Endothelial cell of umbilical vein (primary cell): ENCODE measurements around the gene EP400. TPM values are rescaled to one million over a fixed set of nuclear protein-coding genes. Genes with fewer than 3 reads are reported as not detected.

Experiments
- BruUV-seq: library from RNA; stranded (reverse); fragments of 400-500 nt; replicated peaks from 2 replicates; lab custom pipeline; 2021; lab: Mats Ljungman, UMichigan
- CTCF ChIA-PET: fragments of 300-600, 350-600 bp; sonication (Branson Sonifier 250); formaldehyde crosslinking; loops from one replicate; lab custom pipeline; 2021; ENCODE audit warnings: antibody characterized with exemption, inconsistent platforms; lab: Charles Lee
- POLR2A ChIA-PET: fragments of 300-600, 350-600 bp; sonication (Branson Sonifier 250); formaldehyde crosslinking; loops from one replicate; lab custom pipeline; 2021; ENCODE audit warnings: antibody characterized with exemption, inconsistent platforms; lab: Charles Lee
- DNase-seq: peaks from one replicate; pipeline ENCODE4 v3.0.0-alpha.2; 2011; ENCODE audit warnings: low read depth, low spot score
- FAIRE-seq: peaks from 2 replicates; lab custom pipeline; 2011; peaks lifted over from hg19 to GRCh38; lab: Jason Lieb, UNC
- H2AFZ ChIP-seq: 2 replicates; pipeline ENCODE4 v1.6.0; 2012; ENCODE audit warnings: low read depth, low read length, control low read depth, inconsistent platforms
- H3K27ac ChIP-seq: 2 replicates; pipeline ENCODE4 v1.5.1; 2011; ENCODE audit warnings: low read depth, mild to moderate bottlenecking, control low read depth, low read length, moderate library complexity; ENCODE audit not compliant: insufficient read depth
- H3K27me3 ChIP-seq, 2 experiments: 2 replicates each; pipeline versions ENCODE4 v1.6.0 to v1.6.1; 2011; ENCODE audit warnings: low read length in 2 of 2, mixed read lengths in 1 of 2; ENCODE audit not compliant: control insufficient read depth in 2 of 2, insufficient read depth in 2 of 2
- H3K36me3 ChIP-seq, 2 experiments: 2 replicates in 1 of 2; 3 replicates in 1 of 2; pipeline ENCODE4 v1.5.1; 2011; ENCODE audit warnings: low read length in 2 of 2, mild to moderate bottlenecking in 1 of 2, moderate library complexity in 1 of 2; ENCODE audit not compliant: control insufficient read depth in 2 of 2, insufficient read depth in 2 of 2; ENCODE audit errors: extremely low read depth in 1 of 2
- H3K4me1 ChIP-seq: 3 replicates; pipeline ENCODE4 v1.5.1; 2011; ENCODE audit warnings: mild to moderate bottlenecking, low read length; ENCODE audit not compliant: control insufficient read depth, insufficient read depth; ENCODE audit errors: extremely low read depth
- H3K4me2 ChIP-seq: 2 replicates; pipeline ENCODE4 v1.6.1; 2011; ENCODE audit warnings: low read length, control low read depth, mixed read lengths; ENCODE audit not compliant: insufficient read depth
- H3K4me3 ChIP-seq, 3 experiments: fragments of 200-600 bp in 1 of 3; sonication (generic), shearing (Covaris generic) in 1 of 3; replicated peaks in 1 of 3; 2 replicates each; pipeline ENCODE4 v1.5.1; 2011 to 2016; ENCODE audit warnings: control low read depth in 3 of 3, low read length in 3 of 3, mild to moderate bottlenecking in 2 of 3, inconsistent platforms in 1 of 3, low read depth in 1 of 3, moderate library complexity in 1 of 3; ENCODE audit not compliant: insufficient read depth in 1 of 3
- H3K79me2 ChIP-seq: 2 replicates; pipeline ENCODE4 v1.6.0; 2012; ENCODE audit warnings: low read length, inconsistent platforms; ENCODE audit not compliant: control insufficient read depth, insufficient read depth
- H3K9ac ChIP-seq: replicated peaks from 2 replicates; pipeline ENCODE3; 2011; ENCODE audit warnings: low read length, control low read depth; ENCODE audit not compliant: insufficient read depth; ENCODE audit errors: extremely low read depth
- H3K9me1 ChIP-seq: replicated peaks from 3 replicates; pipeline ENCODE4 v1.6.0; 2011; ENCODE audit warnings: mild to moderate bottlenecking, low read length; ENCODE audit not compliant: control insufficient read depth, insufficient read depth; ENCODE audit errors: extremely low read depth
- H3K9me3 ChIP-seq: replicated peaks from 2 replicates; pipeline ENCODE4 v1.5.1; 2012; ENCODE audit warnings: low read length, inconsistent platforms; ENCODE audit not compliant: control insufficient read depth, insufficient read depth
- H4K20me1 ChIP-seq: replicated peaks from 2 replicates; pipeline ENCODE3; 2011; ENCODE audit warnings: mild to moderate bottlenecking, low read length; ENCODE audit not compliant: control insufficient read depth, insufficient read depth; ENCODE audit errors: extremely low read depth
- CTCF ChIP-seq, 2 donors: IDR thresholded peaks; 1 replicate in 1 of 2; 2 replicates in 1 of 2; pipeline ENCODE4 v1.5.1; 2011; ENCODE audit warnings: low read length in 2 of 2, mild to moderate bottlenecking in 2 of 2, moderate library complexity in 2 of 2, control low read depth in 1 of 2, inconsistent platforms in 1 of 2, low read depth in 1 of 2; ENCODE audit not compliant: insufficient read depth in 1 of 2; ENCODE audit errors: extremely low read depth in 1 of 2
- EZH2 ChIP-seq: IDR thresholded peaks from 2 replicates; pipeline ENCODE4 v1.6.1; 2012; ENCODE audit warnings: borderline replicate concordance, low read depth, mild to moderate bottlenecking, moderate library complexity, low read length, inconsistent platforms; ENCODE audit not compliant: severe bottlenecking
- FOS ChIP-seq: IDR thresholded peaks from 2 replicates; pipeline ENCODE4 v1.6.1; 2011; ENCODE audit warnings: mild to moderate bottlenecking, low read length, moderate library complexity, borderline replicate concordance; ENCODE audit not compliant: insufficient read depth
- GATA2 ChIP-seq: IDR thresholded peaks from 2 replicates; pipeline ENCODE4 v1.7.0; 2011; ENCODE audit warnings: low read depth, mild to moderate bottlenecking, moderate library complexity, mixed read lengths, low read length; ENCODE audit not compliant: insufficient read length, insufficient read depth
- JUN ChIP-seq: IDR thresholded peaks from 2 replicates; pipeline ENCODE4 v1.6.1; 2011; ENCODE audit warnings: borderline replicate concordance, low read depth; ENCODE audit not compliant: insufficient read length, insufficient read depth
- MAX ChIP-seq: IDR thresholded peaks from 2 replicates; pipeline ENCODE4 v1.6.1; 2011; ENCODE audit not compliant: insufficient read depth, insufficient read length
- MYC ChIP-seq: IDR thresholded peaks from one replicate; pipeline ENCODE4 v1.6.1; 2011; ENCODE audit warnings: mild to moderate bottlenecking, low read depth, low read length
- POLR2A ChIP-seq: IDR thresholded peaks from 2 replicates; pipeline ENCODE4 v1.6.1; 2012; ENCODE audit warnings: low read depth, mild to moderate bottlenecking, control low read depth, low read length
- POLR2AphosphoS5 ChIP-seq: IDR thresholded peaks from 2 replicates; pipeline ENCODE4 v1.6.1; 2012; ENCODE audit warnings: low read depth, mild to moderate bottlenecking, control low read depth, low read length, moderate library complexity; ENCODE audit not compliant: insufficient read depth
- dilution Hi-C: fragments of 300-500 bp; cut with MboI; formaldehyde crosslinking; loops from one replicate; pipeline ENCODE4 v1.15.0; 2019; ENCODE audit warnings: low sequenced_read_pairs; ENCODE audit not compliant: extremely low pct_ligation_motif_present
- intact Hi-C: fragments of 100-400 bp; cut with micrococcal nuclease; formaldehyde crosslinking; loops from one replicate; pipeline ENCODE4 v1.10.0; 2022
- polyA plus RNA-seq, 4 experiments: library from polyadenylated mRNA; depleted of rRNA in 3 of 4; stranded (reverse) in 3 of 4; unstranded in 1 of 4; fragments of >200 nt; gene quantifications; 2 replicates each; pipeline versions ENCODE4 v1.2.1 to v1.2.3, GENCODE V29; 2011 to 2012; ENCODE audit warnings: missing spikeins in 1 of 4
- total RNA-seq: library from RNA; stranded (reverse); gene quantifications from 2 replicates; pipeline ENCODE4 v1.2.3, GENCODE V29; 2021

EP400 gene
- total and polyA plus RNA-seq, 2 donors (not counting 3 experiments of a cell fraction or from before 2014, with no cell fraction given): 9.0 to 57.7 TPM

GRCh38 chr12:132040906-132041606, 91.3 kb downstream of the EP400 start:
- intact Hi-C loops (no loop called here), dilution Hi-C loops (no loop called here)
- Histone ChIP-seq H3K36me3 (peaks cover 2 to 43% of the 10 kb centered on the region in 2 experiments), H3K4me2 (no peak overlapping the region), H3K4me3 (no peak overlapping the region), H3K4me1 (no peaks in the 10 kb centered on the region), H3K79me2 (no peaks in the 10 kb centered on the region), H3K9me3 (no peaks in the 10 kb centered on the region), H3K9me1 (no peaks in the 10 kb centered on the region), H3K27me3 (no peaks in the 10 kb centered on the region), H2AFZ (no peak overlapping the region), H3K27ac (no peak overlapping the region), H4K20me1 (no peaks in the 10 kb centered on the region), H3K9ac (no peak overlapping the region)
- POLR2A ChIA-PET: no interaction called here
- TF ChIP-seq CTCF (IDR thresholded peaks at IDR 0.05; ENCODE audit: extremely low read depth in 1 of 2, insufficient read depth in 1 of 2, low read depth in 1 of 2, low read length in 2 of 2) (no peak), FOS (no peak), GATA2 (no peak), POLR2A (no peak), POLR2AphosphoS5 (no peak), MYC (no peak), MAX (no peak), JUN (no peak), EZH2 (no peak)
- CTCF ChIA-PET: no interaction called here
- BruUV-seq: no TSS peak
- no peak for FAIRE-seq
- no peak for DNase-seq
